Panc1 (cell line): ENCODE data around the gene TWNK. TPM values are rescaled to one million over a fixed set of nuclear protein-coding genes. Genes with fewer than 3 reads are reported as not detected.
A peak's percentile ranks its signal among the peaks of the same experiment; 100 is the strongest.

Experiments
- ATAC-seq: fragments of 200-7000 bp; cut with Tn5 transposase; 2 replicates; pipeline ENCODE4 v1.9.1; 2020; ENCODE audit warnings: mild to moderate bottlenecking, moderate library complexity
- BruUV-seq: library from RNA; stranded (reverse); fragments of 400-500 nt; replicated peaks from 2 replicates; lab custom pipeline; 2021; lab: Mats Ljungman, UMichigan
- CTCF ChIA-PET: fragments of 300-600 bp; sonication (Branson Sonifier 250); formaldehyde crosslinking; loops from one replicate; lab custom pipeline; 2022; ENCODE audit warnings: antibody characterized with exemption; lab: Charles Lee
- POLR2A ChIA-PET: fragments of 300-600 bp; sonication (Branson Sonifier 250); formaldehyde crosslinking; loops from one replicate; lab custom pipeline; 2022; ENCODE audit warnings: antibody characterized with exemption; lab: Charles Lee
- DNase-seq: peaks from one replicate; pipeline ENCODE4 v3.0.0-alpha.2; 2010; ENCODE audit warnings: low read depth, low spot score
- H3K27ac ChIP-seq: 2 replicates; pipeline ENCODE4 v1.5.1; 2011; ENCODE audit warnings: mild to moderate bottlenecking, low read length, inconsistent platforms
- H3K27me3 ChIP-seq: fragments of 200-500 bp; sonication (Bioruptor generic); 2 replicates; pipeline ENCODE4 v1.6.0; 2014; ENCODE audit warnings: low read length, inconsistent platforms; ENCODE audit not compliant: control insufficient read depth, insufficient read depth
- H3K36me3 ChIP-seq: fragments of 200-500 bp; sonication (Bioruptor generic); 2 replicates; pipeline ENCODE4 v1.5.1; 2014; ENCODE audit warnings: inconsistent platforms, mild to moderate bottlenecking, low read length, moderate library complexity; ENCODE audit not compliant: control insufficient read depth, insufficient read depth
- H3K4me1 ChIP-seq: 2 replicates; pipeline ENCODE4 v1.5.1; 2011; ENCODE audit warnings: inconsistent platforms, mild to moderate bottlenecking, low read length, moderate library complexity; ENCODE audit not compliant: control insufficient read depth, insufficient read depth
- H3K4me3 ChIP-seq, 2 experiments: 2 replicates each; pipeline ENCODE4 v1.5.1; 2011 to 2012; ENCODE audit warnings: low read depth in 2 of 2, low read length in 2 of 2, mild to moderate bottlenecking in 2 of 2, inconsistent platforms in 1 of 2, moderate library complexity in 1 of 2
- H3K9me3 ChIP-seq: fragments of 200-500 bp; sonication (Bioruptor generic); 2 replicates; pipeline ENCODE4 v1.5.1; 2014; ENCODE audit warnings: low read depth, mild to moderate bottlenecking, inconsistent platforms, low read length, moderate library complexity; ENCODE audit not compliant: control insufficient read depth, insufficient read depth
- POLR2AphosphoS5 ChIP-seq: IDR thresholded peaks from 2 replicates; pipeline ENCODE4 v1.6.1; 2012; ENCODE audit warnings: mild to moderate bottlenecking, low read depth, low read length, moderate library complexity
- SIN3A ChIP-seq: IDR thresholded peaks from 2 replicates; pipeline ENCODE4 v1.6.1; 2012; ENCODE audit warnings: low read depth, mild to moderate bottlenecking, low read length, moderate library complexity, borderline replicate concordance; ENCODE audit not compliant: insufficient read depth
- TCF7L2 ChIP-seq: IDR thresholded peaks from 2 replicates; pipeline ENCODE4 v1.6.1; 2011; ENCODE audit warnings: mild to moderate bottlenecking, low read depth, low read length, inconsistent platforms
- in situ Hi-C: cut with HindIII; loops from 2 replicates; pipeline ENCODE4 v1.10.0; 2016; ENCODE audit warnings: low sequenced_read_pairs, low pct_unique_long_range_greater_than_20kb
- intact Hi-C: fragments of 100-400 bp; cut with micrococcal nuclease; formaldehyde crosslinking; loops from one replicate; pipeline ENCODE4 v1.10.0; 2022; ENCODE audit not compliant: unreplicated experiment
- total RNA-seq: library from RNA; stranded (reverse); gene quantifications from one replicate; pipeline ENCODE4 v1.2.1, GENCODE V29; 2021; ENCODE audit not compliant: unreplicated experiment
- TF ChIP-seq, protein P1 (sequence below): fragments of 450-650 bp; IDR thresholded peaks from 2 replicates; pipeline ENCODE4 v1.5.1; 2017; ENCODE audit warnings: mild to moderate bottlenecking
- TF ChIP-seq, protein P2 (sequence below), 2 experiments: IDR thresholded peaks; 2 replicates each; pipeline ENCODE4 v1.6.1; 2011 to 2012; ENCODE audit warnings: low read depth in 2 of 2, control low read depth in 1 of 2, low read length in 1 of 2, mild to moderate bottlenecking in 1 of 2, moderate library complexity in 1 of 2; ENCODE audit not compliant: insufficient read depth in 1 of 2

The TWNK gene
- total RNA-seq, 1 experiment from 2014 or later: 30.5 TPM

DNA sequence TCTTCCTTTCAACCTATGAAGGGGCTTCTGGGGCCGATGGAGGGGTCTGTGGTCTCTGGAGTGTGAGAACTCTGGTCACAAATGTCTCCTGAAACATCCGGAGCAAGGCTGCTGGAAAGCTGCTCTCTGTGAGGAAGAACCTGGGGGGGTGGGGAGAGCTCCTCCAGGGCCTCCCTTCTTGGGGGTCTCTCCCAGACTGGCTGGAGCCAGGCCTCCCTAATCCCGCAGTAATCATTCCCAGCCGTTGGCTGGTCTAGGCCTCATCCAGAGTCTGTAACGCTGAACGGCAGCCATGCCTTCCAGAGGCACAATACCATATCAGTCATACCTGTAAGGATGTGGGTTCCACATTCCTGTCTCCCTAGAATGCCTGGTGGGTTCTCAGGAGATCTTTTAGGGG lies 7.8 kb downstream of the TWNK start:
- Histone ChIP-seq H3K27me3 (no peaks in the 10 kb centered on the region), H3K4me1 (peaks cover 26% of the 10 kb centered on the region), H3K36me3 (peaks cover 14% of the 10 kb centered on the region), H3K9me3 (no peaks in the 10 kb centered on the region), H3K4me3 (no peak overlapping the region), H3K27ac (no peak overlapping the region; the same call in none of the 2 replicates)
- DNase-seq: no peak
- intact Hi-C loops: no loop called here
- TF ChIP-seq SIN3A (no peak), POLR2AphosphoS5 (no peak), TCF7L2 (no peak)
- TF ChIP-seq, protein P1, sequence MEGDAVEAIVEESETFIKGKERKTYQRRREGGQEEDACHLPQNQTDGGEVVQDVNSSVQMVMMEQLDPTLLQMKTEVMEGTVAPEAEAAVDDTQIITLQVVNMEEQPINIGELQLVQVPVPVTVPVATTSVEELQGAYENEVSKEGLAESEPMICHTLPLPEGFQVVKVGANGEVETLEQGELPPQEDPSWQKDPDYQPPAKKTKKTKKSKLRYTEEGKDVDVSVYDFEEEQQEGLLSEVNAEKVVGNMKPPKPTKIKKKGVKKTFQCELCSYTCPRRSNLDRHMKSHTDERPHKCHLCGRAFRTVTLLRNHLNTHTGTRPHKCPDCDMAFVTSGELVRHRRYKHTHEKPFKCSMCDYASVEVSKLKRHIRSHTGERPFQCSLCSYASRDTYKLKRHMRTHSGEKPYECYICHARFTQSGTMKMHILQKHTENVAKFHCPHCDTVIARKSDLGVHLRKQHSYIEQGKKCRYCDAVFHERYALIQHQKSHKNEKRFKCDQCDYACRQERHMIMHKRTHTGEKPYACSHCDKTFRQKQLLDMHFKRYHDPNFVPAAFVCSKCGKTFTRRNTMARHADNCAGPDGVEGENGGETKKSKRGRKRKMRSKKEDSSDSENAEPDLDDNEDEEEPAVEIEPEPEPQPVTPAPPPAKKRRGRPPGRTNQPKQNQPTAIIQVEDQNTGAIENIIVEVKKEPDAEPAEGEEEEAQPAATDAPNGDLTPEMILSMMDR: no peak
- TF ChIP-seq, protein P2, sequence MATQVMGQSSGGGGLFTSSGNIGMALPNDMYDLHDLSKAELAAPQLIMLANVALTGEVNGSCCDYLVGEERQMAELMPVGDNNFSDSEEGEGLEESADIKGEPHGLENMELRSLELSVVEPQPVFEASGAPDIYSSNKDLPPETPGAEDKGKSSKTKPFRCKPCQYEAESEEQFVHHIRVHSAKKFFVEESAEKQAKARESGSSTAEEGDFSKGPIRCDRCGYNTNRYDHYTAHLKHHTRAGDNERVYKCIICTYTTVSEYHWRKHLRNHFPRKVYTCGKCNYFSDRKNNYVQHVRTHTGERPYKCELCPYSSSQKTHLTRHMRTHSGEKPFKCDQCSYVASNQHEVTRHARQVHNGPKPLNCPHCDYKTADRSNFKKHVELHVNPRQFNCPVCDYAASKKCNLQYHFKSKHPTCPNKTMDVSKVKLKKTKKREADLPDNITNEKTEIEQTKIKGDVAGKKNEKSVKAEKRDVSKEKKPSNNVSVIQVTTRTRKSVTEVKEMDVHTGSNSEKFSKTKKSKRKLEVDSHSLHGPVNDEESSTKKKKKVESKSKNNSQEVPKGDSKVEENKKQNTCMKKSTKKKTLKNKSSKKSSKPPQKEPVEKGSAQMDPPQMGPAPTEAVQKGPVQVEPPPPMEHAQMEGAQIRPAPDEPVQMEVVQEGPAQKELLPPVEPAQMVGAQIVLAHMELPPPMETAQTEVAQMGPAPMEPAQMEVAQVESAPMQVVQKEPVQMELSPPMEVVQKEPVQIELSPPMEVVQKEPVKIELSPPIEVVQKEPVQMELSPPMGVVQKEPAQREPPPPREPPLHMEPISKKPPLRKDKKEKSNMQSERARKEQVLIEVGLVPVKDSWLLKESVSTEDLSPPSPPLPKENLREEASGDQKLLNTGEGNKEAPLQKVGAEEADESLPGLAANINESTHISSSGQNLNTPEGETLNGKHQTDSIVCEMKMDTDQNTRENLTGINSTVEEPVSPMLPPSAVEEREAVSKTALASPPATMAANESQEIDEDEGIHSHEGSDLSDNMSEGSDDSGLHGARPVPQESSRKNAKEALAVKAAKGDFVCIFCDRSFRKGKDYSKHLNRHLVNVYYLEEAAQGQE (IDR thresholded peaks at IDR 0.05; ENCODE audit: insufficient read depth in 1 of 2, low read depth in 2 of 2, low read length in 1 of 2): no peak
- POLR2A ChIA-PET: no interaction called here
- in situ Hi-C loops: no loop called here
- CTCF ChIA-PET: interaction anchor here (1.5 kb wide), 1 partner anchor 16 kb away, joined by 6 read pairs; no protein-coding TSS in a partner anchor
- no TSS peak for BruUV-seq
- no peak for ATAC-seq

DNA sequence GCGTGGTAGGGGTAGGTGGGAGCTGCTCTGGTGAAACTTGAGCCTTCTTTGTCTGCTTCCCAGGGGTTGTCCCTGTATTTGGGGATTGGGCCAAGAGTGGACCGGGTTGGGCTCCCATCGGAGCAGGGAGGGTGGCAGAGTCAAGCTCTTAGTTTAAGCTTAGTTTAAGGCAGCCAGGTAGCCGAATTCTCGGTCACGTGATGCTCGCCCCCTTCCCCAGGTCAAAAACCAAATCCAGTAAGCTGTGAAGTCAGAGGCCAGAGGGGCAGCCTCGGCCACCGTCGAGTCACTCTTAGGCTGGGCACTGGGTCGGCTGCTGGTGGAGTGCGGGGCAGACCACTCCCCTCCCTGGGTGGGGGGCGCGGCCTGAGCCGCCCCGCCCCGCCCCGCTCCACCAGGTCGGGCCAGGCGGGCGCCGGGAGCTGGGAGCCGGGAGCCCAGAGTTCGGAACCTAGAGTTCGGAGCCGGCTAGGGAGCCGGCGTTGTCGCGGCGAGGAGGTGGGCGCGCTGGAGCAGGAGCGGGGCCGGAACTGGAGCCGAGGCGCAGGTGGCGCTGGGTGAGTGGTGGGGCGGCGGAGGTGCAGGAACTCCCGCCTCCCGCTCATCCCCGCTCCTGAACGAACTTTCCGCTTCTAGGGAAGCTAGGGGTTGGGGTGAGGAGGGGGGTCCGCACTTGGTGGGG lies 9.5 kb downstream of the TWNK start:
- ChIA-PET CTCF (interaction anchor here (1.0 to 1.8 kb wide), 5 partner anchors 15 to 53 kb away, joined by 3 to 11 read pairs (median 6); partner anchors contain the start of gene SEMA4G), POLR2A (interaction anchor here (0.5 to 1.1 kb wide), 3 partner anchors 16 to 253 kb away, joined by 3 to 5 read pairs (median 4); partner anchors contain the start of gene KAZALD1)
- Histone ChIP-seq H3K9me3 (no peaks in the 10 kb centered on the region), H3K4me1 (peaks cover 40% of the 10 kb centered on the region), H3K36me3 (peaks cover 7% of the 10 kb centered on the region; the same call in 1 of the 2 replicates), H3K27me3 (no peaks in the 10 kb centered on the region), H3K4me3 (peak overlapping the region; percentile 74 to 87), H3K27ac (peak overlapping the region; percentile 96)
- ATAC-seq: peak; percentile 50
- TF ChIP-seq SIN3A: no peak
- TF ChIP-seq TCF7L2: no peak
- TF ChIP-seq, protein P1: no peak
- no peak; the same call in 1 of the 2 replicates for TF ChIP-seq POLR2AphosphoS5
- TF ChIP-seq, protein P2 (IDR thresholded peaks at IDR 0.05; ENCODE audit: insufficient read depth in 1 of 2, low read depth in 2 of 2, low read length in 1 of 2): no peak
- in situ Hi-C loops (no loop called here), intact Hi-C loops (no loop called here)
- DNase-seq: no peak
- BruUV-seq: no TSS peak
